Ramos (cell line): ENCODE measurements around the gene MGLL.

ENCODE experiments used
- in situ Hi-C: fragments of 300-500 bp; cut with MboI; formaldehyde crosslinking; loops from one replicate; pipeline ENCODE4 v1.14.3; 2022; ENCODE audit warnings: low sequenced_read_pairs; ENCODE audit not compliant: unreplicated experiment

MGLL gene

DNA sequence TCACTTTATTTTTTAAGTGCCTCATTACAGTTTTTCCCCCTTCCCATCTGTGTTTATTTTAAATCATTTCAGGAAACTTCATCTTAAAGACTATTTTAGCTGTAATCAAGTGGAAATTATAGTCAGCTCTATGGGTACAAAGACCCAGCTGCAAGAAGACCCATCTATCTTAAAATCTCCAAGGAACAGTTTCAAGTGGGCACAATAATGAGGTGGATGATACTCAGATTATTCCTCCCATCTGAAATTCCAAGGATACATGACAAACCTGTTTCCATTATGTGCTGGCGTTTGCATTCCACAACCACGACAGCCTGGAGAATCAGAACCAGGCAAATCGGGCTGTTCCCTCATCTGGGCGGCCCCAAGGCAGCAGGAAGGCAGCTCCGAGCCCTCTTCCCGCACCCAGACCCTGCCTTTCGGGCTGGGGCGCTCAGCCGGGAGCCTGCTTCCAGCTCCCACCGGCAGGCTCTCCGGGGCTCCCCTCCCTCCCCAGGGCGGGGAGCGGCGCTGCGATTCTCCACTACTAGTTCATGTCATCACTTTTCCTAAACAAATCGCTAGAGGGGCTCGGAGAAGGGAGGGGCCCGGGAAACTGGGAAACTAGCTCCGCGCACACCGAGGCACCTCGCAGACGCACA lies at the start of gene MGLL:
Gene MGLL, minus strand, starts transcription at position 475 of the 641 bp plus-strand sequence. Its CDS starts 197 bp downstream, at position 278.
- in situ Hi-C loops: no loop called here

DNA sequence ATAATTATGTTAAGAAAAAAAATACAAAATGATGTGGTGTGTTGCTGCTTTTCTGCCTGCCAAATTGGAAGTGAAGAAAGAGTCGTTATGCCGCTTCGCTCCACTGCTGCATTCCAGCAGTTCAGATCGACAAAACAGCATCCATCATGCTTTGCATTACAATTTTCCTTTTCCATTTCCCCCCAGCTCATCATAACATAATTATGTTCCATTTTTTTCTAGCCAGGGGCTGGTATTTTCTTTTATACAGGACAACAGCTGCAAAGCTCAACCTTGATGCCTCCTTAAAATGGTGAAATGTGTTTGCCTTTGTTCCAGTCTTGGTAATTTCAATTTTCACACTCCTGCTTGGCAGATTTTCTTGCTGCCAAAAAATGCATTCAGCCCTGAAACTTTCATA lies 47.8 kb upstream of the MGLL start:
- in situ Hi-C loops: no loop called here

GRCh38 chr3:127867986-127868385 lies 45.7 kb upstream of the MGLL start:
- in situ Hi-C loops: no loop called here

DNA sequence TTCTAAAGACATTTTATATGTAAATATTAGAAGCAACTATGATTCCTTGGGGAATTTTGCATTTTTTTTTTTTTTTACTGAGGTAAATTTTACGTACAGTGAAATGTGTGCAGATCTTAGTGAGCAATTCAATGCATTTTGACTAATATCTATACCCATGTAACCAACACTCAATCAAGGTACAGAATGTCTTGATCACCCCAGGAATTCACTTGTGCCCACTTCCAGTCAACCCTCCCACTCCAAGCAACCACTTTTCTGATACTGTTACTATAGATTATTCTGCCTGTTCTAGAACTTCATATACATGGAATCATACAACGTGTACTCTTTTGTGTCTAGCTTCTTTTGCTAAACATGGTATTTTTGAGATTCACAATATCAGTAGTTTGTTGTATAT lies 45.1 kb upstream of the MGLL start:
- in situ Hi-C loops: no loop called here

- in situ Hi-C loops: no loop called here
Measured at GRCh38 chr3:127865941-127866340, 43.6 kb upstream of the MGLL start.

DNA sequence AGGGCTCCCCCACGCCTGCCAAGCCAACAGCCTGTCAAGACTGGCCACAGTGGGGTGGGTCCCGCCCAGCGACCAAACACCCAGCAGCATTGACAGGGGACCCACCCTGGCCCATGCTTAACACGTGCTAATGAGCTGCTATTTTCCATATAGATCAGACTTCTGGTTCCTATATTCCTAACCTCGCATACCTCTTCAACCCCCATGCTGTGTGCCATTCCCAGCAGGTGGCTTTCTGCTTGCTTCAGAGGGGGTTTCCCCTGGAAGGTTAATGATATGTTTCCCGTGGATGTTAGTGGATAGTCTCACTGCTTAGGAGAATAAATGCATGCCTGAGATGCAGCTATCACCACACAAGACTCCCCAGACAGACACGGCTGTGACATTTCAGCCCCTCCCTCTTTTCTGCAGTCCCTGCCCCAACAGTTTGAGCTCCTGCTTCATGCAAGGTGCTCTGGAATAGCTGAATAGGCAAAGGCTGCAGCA lies 37.9 kb upstream of the MGLL start:
- in situ Hi-C loops: no loop called here

- in situ Hi-C loops: no loop called here
Measured at GRCh38 chr3:127859730-127860129, 37.4 kb upstream of the MGLL start.

DNA sequence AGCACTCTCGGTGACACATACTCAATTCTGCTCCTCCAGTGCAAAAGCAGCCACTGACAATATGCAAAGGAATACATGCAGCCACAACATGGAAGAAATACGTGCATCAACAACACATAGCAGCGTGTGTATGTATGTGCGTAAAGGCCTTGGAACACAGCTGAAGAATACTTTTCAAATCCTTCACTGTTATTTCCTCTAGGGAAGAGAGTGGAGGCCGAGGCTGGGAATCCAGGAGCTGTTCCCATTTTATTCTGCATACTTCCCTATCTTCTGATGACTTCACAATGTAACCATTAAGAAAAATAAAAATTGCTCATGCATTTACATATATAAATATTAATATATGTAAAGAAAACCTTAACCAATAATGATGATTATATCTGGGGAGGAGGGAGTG lies 36.6 kb upstream of the MGLL start:
- in situ Hi-C loops: no loop called here

- in situ Hi-C loops: no loop called here
Measured at GRCh38 chr3:127858521-127858920, 36.2 kb upstream of the MGLL start.

DNA sequence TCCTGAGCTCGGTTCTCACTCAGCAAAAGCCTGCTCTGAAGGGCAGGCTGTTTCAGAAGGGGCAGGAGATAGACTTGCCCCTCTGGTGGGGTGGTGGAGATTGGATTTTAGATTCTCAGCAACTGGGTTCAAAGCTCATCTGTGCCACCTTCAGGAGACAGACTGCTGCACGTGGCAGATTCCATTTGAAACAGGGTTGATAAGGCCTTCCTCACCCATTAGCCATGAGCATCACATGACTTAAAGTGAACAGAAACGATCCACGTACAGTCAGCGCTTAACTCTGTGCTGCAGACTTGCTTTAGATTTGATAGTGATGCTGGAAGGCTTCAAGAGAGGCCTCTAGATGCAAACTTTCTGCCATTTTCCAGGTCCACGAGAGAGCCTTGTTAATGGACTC lies 35.0 kb upstream of the MGLL start:
- in situ Hi-C loops: no loop called here

GRCh38 chr3:127856801-127857200 lies 34.5 kb upstream of the MGLL start:
- in situ Hi-C loops: no loop called here

DNA sequence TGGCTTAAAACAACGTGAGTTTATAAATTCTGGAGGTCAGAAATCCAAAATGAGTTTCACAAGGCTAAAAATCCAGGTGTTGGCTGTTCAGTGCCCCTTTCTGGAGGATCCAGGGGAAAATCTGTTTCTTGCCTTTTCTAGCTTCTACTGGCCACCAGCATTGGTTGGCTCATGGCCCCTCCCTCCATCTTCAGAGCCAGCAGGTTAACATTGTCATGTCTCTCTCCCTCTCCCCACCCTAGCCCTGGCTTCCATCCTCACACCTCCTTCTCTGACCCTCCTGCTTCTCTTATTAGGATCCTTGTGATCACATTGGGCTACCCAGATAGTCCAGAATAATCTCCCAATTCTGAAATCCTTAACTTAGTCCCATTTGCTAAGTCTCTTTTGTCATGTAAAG lies 32.9 kb upstream of the MGLL start:
- in situ Hi-C loops: no loop called here

GRCh38 chr3:127853681-127854080 lies 31.4 kb upstream of the MGLL start:
- in situ Hi-C loops: no loop called here

- in situ Hi-C loops: no loop called here
Measured at GRCh38 chr3:127851899-127852298, 29.6 kb upstream of the MGLL start.

DNA sequence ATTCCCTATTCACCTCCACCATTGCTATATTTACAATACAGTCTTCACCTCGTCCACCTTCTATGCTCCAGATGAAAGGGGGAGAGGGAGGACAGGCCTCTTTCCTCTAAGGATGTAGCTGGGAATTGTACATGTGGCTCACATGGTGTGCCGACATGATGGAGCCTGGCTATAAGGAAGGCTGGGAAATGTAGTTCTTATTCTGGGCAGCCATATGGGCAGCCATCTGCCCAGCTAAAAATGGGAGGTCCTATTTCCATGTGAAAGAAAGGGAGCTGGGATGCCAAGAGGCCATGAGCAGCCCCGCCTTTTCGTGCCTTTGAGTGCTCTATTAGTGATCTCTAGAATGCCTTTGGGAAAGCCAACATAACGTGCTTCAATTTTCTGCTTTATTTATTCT lies 27.1 kb upstream of the MGLL start:
- in situ Hi-C loops: no loop called here

DNA sequence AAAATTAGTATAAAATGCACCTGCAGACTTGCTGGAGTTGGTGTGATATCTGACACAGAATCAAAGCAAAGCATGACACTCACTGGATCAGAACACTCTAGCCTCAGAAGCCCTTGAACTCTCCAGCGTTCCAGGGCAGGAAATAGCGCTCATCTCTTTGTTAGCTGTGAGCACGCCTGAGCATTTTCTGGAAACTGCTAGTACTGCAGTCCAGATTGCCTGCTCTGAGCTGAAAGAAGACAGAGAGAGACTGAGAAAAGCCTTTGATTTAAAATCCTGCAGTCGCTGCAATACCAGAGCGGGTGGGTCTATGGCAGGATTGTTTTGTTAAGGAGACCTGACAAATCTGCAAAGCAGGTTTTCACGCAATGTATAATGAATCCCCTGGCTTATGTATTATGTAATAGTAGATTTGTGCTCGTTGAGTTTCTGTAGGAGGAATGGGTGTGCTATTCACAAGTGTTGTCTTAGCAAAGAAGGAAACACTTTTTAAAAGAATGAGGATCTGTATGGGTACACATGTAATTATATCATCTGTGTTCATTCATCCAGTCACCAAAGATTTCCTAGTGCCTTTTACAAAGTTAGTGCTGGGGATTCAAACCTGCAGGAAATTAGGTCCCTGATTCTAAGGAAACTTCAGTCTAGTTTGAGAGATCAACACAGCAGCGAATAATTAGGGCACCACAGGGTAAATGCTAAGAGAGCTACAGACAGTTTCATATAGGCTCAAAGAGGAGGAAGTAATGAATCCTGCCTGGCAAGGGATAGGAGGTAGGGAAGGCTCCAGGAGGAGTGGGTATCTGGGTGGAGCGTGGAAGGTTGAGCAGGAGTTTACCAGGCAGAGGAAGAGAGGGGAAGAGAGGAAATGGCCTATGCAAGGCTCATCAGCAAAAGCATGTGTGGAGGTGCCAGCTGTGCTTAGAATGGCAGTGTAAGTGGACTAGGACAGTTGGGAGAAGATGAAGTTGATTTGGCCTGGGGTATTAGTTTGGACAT lies 26.1 kb upstream of the MGLL start:
- in situ Hi-C loops: no loop called here

GRCh38 chr3:127847236-127847720 lies 25.0 kb upstream of the MGLL start:
- in situ Hi-C loops: no loop called here

DNA sequence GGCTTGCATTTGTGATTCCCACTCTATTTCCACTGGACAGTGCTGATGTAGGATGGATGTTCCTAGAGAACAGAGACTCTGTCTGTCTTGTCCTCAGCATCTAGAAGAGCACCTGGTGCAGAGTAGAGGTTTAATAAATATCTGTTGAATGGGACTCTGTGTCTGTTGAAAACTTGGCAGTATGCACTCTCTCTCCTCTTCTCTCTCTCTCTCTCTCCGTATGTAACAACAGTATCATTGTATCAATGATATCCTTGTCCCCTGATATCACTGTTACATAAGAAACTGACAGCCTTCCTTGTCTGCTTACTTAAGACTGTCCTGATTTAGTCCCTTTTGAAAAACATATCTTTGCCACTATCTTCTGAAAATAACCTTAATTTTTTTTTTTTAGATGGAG lies 24.3 kb upstream of the MGLL start:
- in situ Hi-C loops: no loop called here

GRCh38 chr3:127844326-127844942 lies 22.1 kb upstream of the MGLL start:
- in situ Hi-C loops: no loop called here

- in situ Hi-C loops: no loop called here
Measured at GRCh38 chr3:127840671-127841070, 18.4 kb upstream of the MGLL start.

- in situ Hi-C loops: no loop called here
Measured at GRCh38 chr3:127839099-127839498, 16.8 kb upstream of the MGLL start.
